Fibroblast of skin of left quadriceps (primary cell): Measurements from ENCODE around the gene PEX13.
A peak's percentile ranks its signal among the peaks of the same experiment; 100 is the strongest.
"Not testable (repeated sequence)": the region's sequence is repeated elsewhere in the genome, so short reads cannot be mapped to it uniquely, and the experiment has no call there.

ENCODE experiments used
- DNase-seq, 2 experiments: peaks; one replicate each; pipeline ENCODE4 v3.0.0-alpha.2; 2013; ENCODE audit warnings: low read depth in 2 of 2

PEX13 gene

GRCh38 chr2:61009355-61009754 is 8.2 kb upstream of the PEX13 start:
- no peak for DNase-seq

GRCh38 chr2:61011678-61012077 is 5.8 kb upstream of the PEX13 start:
- peak in 1 of 2 experiments; percentile 7 for DNase-seq

GRCh38 chr2:61012303-61012702 is 5.2 kb upstream of the PEX13 start:
- peak; percentile 44 to 48 for DNase-seq

GRCh38 chr2:61013382-61013781 is 4.1 kb upstream of the PEX13 start:
- no peak for DNase-seq

GRCh38 chr2:61014763-61015162 is 2.8 kb upstream of the PEX13 start:
- DNase-seq, result no peak

GRCh38 chr2:61015976-61016375 is 1.5 kb upstream of the PEX13 start:
- DNase-seq, result no peak

- DNase-seq, result no peak
Observed at GRCh38 chr2:61016392-61017002, 1.0 kb upstream of the PEX13 start.

GRCh38 chr2:61017003-61017555 is 441 bp upstream of the PEX13 start:
- peak; percentile 37 to 45 for DNase-seq

GRCh38 chr2:61018318-61018755 is 817 bp downstream of the PEX13 start:
- peak in 1 of 2 experiments; percentile 9 for DNase-seq

GRCh38 chr2:61018798-61019197 is 1.3 kb downstream of the PEX13 start:
- no peak for DNase-seq

- DNase-seq, result no peak
Observed at GRCh38 chr2:61021228-61021660, 3.7 kb downstream of the PEX13 start.

GRCh38 chr2:61023670-61024069 is 6.2 kb downstream of the PEX13 start:
- DNase-seq, result no peak

- no peak for DNase-seq
Observed at GRCh38 chr2:61029533-61029932, 12.0 kb downstream of the PEX13 start.

GRCh38 chr2:61034592-61034991 is 17.1 kb downstream of the PEX13 start:
- DNase-seq, result not testable (repeated sequence)

GRCh38 chr2:61036643-61037042 is 19.1 kb downstream of the PEX13 start:
- DNase-seq, result not testable (repeated sequence)

GRCh38 chr2:61042807-61043206 is 25.3 kb downstream of the PEX13 start:
- no peak for DNase-seq

GRCh38 chr2:61044636-61045035 is 27.1 kb downstream of the PEX13 start:
- no peak for DNase-seq

- DNase-seq, result no peak
Observed at GRCh38 chr2:61045226-61045625, 27.7 kb downstream of the PEX13 start.

GRCh38 chr2:61045999-61046398 is 28.5 kb downstream of the PEX13 start:
- DNase-seq, result no peak

- no peak for DNase-seq
Observed at GRCh38 chr2:61055557-61055956, 38.0 kb downstream of the PEX13 start.

GRCh38 chr2:61057562-61057961 is 40.0 kb downstream of the PEX13 start:
- no peak for DNase-seq

GRCh38 chr2:61059382-61059781 is 41.9 kb downstream of the PEX13 start:
- no peak for DNase-seq
